Measurements from ENCODE around the gene CHI3L2. TPM values are rescaled to one million over a fixed set of nuclear protein-coding genes. Genes with fewer than 3 reads are reported as not detected.

Gene CHI3L2
- total and polyA plus RNA-seq, 12 donors: 0.33 to 9.1 (median 2.7) TPM; not detected in 1

- 54 to 82% (median 77%) methylated on average over 3 to 4 of the region's 4 CpGs for WGBS, 4 donors
- no peaks in the 10 kb centered on the region for H3K27me3 ChIP-seq
- no peaks in the 10 kb centered on the region for H3K9me3 ChIP-seq (replicated peaks in 1 of 3)
- TF ChIP-seq POLR2A (IDR thresholded peaks at IDR 0.05): no peak
- TF ChIP-seq, protein P1, sequence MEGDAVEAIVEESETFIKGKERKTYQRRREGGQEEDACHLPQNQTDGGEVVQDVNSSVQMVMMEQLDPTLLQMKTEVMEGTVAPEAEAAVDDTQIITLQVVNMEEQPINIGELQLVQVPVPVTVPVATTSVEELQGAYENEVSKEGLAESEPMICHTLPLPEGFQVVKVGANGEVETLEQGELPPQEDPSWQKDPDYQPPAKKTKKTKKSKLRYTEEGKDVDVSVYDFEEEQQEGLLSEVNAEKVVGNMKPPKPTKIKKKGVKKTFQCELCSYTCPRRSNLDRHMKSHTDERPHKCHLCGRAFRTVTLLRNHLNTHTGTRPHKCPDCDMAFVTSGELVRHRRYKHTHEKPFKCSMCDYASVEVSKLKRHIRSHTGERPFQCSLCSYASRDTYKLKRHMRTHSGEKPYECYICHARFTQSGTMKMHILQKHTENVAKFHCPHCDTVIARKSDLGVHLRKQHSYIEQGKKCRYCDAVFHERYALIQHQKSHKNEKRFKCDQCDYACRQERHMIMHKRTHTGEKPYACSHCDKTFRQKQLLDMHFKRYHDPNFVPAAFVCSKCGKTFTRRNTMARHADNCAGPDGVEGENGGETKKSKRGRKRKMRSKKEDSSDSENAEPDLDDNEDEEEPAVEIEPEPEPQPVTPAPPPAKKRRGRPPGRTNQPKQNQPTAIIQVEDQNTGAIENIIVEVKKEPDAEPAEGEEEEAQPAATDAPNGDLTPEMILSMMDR (IDR thresholded peaks at IDR 0.05): no peak
- intact Hi-C loops (cut with DNase I): no loop called here
- H3K27ac ChIP-seq: peak overlapping the region in 4 of 5 donors; percentile 17 to 91 (median 70)
- H3K4me3 ChIP-seq: peak overlapping the region in 2 of 4 donors; percentile 70 to 81
- no peak for DNase-seq
- no peaks in the 10 kb centered on the region for H3K36me3 ChIP-seq (replicated peaks in 1 of 2)
- peaks cover 14 to 44% of the 10 kb centered on the region in 2 donors for H3K4me1 ChIP-seq (replicated peaks in 1 of 2)
These were observed 24.5 kb upstream of the CHI3L2 start for GRCh38 chr1:111202707-111203623.

DNA sequence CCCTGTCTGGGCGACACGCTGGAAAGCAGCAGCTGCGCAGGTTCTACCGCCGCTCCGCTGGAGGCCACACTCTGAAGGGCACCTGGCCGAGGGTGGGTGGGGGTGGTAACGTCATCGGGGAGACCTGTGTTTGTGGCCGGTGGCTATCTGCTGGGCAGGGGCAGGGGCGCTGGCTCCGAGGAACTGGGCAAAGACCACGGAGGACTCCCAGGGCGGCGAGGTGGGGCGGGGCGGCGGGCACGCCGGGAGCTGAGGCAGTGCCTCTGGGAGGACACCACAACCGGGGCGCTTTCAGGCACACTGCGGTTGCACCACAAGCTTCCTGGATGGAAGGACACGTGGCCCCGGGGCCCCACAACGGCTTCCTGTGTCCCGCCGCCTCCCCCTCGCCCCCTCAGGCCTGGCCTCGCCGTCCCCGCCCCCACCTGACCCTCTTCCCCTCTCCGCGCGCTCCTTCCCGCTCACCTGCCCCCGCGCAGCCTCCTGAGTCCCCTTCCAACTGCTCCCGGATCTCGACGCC lies 23.8 kb upstream of the CHI3L2 start:
- peak overlapping the region in 3 of 4 donors; percentile 37 to 81 (median 70) for H3K4me3 ChIP-seq
- no peaks in the 10 kb centered on the region for H3K27me3 ChIP-seq
- peak in 1 of 2 donors; percentile 28 for TF ChIP-seq POLR2A (IDR thresholded peaks at IDR 0.05)
- TF ChIP-seq, protein P1 (IDR thresholded peaks at IDR 0.05): no peak
- peaks cover 14 to 44% of the 10 kb centered on the region in 2 donors for H3K4me1 ChIP-seq (replicated peaks in 1 of 2)
- WGBS, 4 donors: 3 to 33% (median 8%) methylated on average over 7 to 41 of the region's 41 CpGs
- no peaks in the 10 kb centered on the region for H3K36me3 ChIP-seq (replicated peaks in 1 of 2)
- H3K9me3 ChIP-seq (replicated peaks in 1 of 3): no peaks in the 10 kb centered on the region
- intact Hi-C loops (cut with DNase I): no loop called here
- peak overlapping the region in 4 of 5 donors; percentile 17 to 91 (median 70) for H3K27ac ChIP-seq
- peak; percentile 75 to 93 (median 87) for DNase-seq

DNA sequence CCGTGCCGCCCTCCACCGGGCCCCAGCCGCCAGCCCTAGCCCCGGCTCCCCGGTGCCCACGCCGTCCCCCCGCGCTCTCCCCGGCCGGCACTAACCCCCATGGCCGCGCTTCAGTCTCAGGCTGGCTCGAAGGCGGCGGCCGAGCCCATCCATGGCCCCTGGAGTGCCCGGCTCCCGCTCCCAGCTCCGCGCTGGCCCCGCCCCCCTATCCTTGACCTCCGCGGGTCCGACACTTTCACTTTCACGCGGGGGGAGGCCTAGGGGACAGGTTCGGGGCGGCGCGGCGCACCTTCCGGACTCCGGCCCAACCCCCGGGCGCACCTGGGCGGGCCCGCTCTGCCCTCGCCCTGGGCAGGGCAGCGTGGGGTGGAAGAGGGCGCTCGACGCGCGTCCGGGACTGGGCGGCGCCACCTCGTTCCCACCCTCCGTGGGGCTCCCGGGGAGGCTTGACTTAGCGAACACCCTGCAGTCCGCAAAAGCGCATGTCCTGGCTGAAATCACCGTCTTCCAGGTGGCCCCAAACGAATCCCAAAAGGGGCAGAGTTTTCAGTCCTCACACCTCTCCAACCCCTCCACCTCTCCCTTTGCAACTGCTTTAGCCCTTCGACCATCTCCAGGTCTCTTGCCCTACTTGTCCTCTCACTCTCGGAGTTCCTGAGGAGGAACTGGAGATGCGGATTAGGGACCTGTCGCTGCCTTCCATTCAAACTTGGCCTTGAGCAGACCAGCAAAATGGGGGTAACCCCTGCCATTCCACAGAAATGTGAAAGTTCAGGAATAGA lies 23.1 kb upstream of the CHI3L2 start:
- peak overlapping the region in 4 of 5 donors; percentile 17 to 91 (median 70) for H3K27ac ChIP-seq
- no peaks in the 10 kb centered on the region for H3K9me3 ChIP-seq (replicated peaks in 1 of 3)
- 2 to 19% (median 6%) methylated on average over 5 to 61 of the region's 61 CpGs for WGBS, 4 donors
- TF ChIP-seq POLR2A (IDR thresholded peaks at IDR 0.05): peak; percentile 43 to 51
- TF ChIP-seq, protein P1 (IDR thresholded peaks at IDR 0.05): no peak
- peaks cover 12 to 40% of the 10 kb centered on the region in 2 donors for H3K4me1 ChIP-seq (replicated peaks in 1 of 2)
- DNase-seq: peak; percentile 53 to 72 (median 64)
- intact Hi-C loops (cut with DNase I): no loop called here
- H3K36me3 ChIP-seq (replicated peaks in 1 of 2): no peaks in the 10 kb centered on the region
- H3K27me3 ChIP-seq: no peaks in the 10 kb centered on the region
- peak overlapping the region in 3 of 4 donors; percentile 37 to 81 (median 70) for H3K4me3 ChIP-seq

Data from adrenal gland (tissue), 12 donors.